ENCODE data around the gene ST7. TPM values are rescaled to one million over a fixed set of nuclear protein-coding genes. Genes with fewer than 3 reads are reported as not detected.

The ST7 gene
- polyA plus RNA-seq, 1 donor from 2014 or later = 76.8 TPM

DNA sequence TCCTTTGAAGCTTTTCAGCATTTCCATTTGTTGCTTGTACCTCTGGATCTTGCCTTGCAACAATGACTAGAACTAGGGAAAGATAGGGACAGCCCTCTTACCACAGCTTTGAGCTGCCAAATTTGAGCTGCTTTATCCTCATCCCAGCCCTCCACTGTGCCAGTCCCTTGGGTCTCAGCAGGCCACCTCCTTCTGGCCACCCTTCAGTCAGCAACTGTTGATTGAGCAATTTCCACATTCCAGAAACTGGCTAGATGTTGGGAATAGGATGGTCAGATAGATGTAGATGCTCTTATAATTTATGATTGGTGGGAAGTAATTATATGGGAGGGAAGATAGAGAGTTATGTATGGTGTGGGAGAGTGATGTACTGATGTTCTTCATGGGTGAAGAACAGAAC, 100.1 kb downstream of the ST7 start:
- no peak overlapping the region for H3K27ac ChIP-seq (ENCODE audit: low read length)
- H2AFZ ChIP-seq (ENCODE audit: low read depth, low read length) = no peak overlapping the region
- no peak overlapping the region for H3K4me2 ChIP-seq (ENCODE audit: low read length)
- peaks cover 44% of the 10 kb centered on the region for H3K79me2 ChIP-seq (replicated peaks; ENCODE audit: insufficient read depth, low read length)
- peaks cover 14% of the 10 kb centered on the region for H4K20me1 ChIP-seq (ENCODE audit: insufficient read depth)
- no peaks in the 10 kb centered on the region for H3F3A ChIP-seq (ENCODE audit: insufficient read depth, low read length, poor library complexity, severe bottlenecking)
- no peaks in the 10 kb centered on the region for H3K9me3 ChIP-seq (ENCODE audit: low read length)
- peaks cover 6% of the 10 kb centered on the region for H3K36me3 ChIP-seq (ENCODE audit: insufficient read depth, low read length)
- no peak overlapping the region for H3K9ac ChIP-seq (ENCODE audit: low read length)
- no peaks in the 10 kb centered on the region for H3K27me3 ChIP-seq (ENCODE audit: insufficient read depth, low read depth, low read length)
- H3K9me2 ChIP-seq (ENCODE audit: insufficient read depth, low read length) = no peaks in the 10 kb centered on the region
- H3K4me3 ChIP-seq (ENCODE audit: low read length) = no peak overlapping the region
- TF ChIP-seq EP300 (conservative IDR thresholded peaks at IDR 0.05; ENCODE audit: poor library complexity, severe bottlenecking) = no peak
- TF ChIP-seq RAD21 (conservative IDR thresholded peaks at IDR 0.05) = no peak

- H3K36me3 ChIP-seq (ENCODE audit: insufficient read depth, low read length) = no peaks in the 10 kb centered on the region
- no peak overlapping the region for H2AFZ ChIP-seq (ENCODE audit: low read depth, low read length)
- H3K4me3 ChIP-seq (ENCODE audit: low read length) = no peak overlapping the region
- peaks cover 60% of the 10 kb centered on the region for H3K79me2 ChIP-seq (replicated peaks; ENCODE audit: insufficient read depth, low read length)
- H3F3A ChIP-seq (ENCODE audit: insufficient read depth, low read length, poor library complexity, severe bottlenecking) = no peaks in the 10 kb centered on the region
- no peak overlapping the region for H3K27ac ChIP-seq (ENCODE audit: low read length)
- TF ChIP-seq CTCF (IDR thresholded peaks at IDR 0.05; ENCODE audit: poor library complexity, severe bottlenecking) = no peak
- TF ChIP-seq TAF1 (IDR thresholded peaks at IDR 0.05; ENCODE audit: low read depth) = no peak
- TF ChIP-seq, protein P1, sequence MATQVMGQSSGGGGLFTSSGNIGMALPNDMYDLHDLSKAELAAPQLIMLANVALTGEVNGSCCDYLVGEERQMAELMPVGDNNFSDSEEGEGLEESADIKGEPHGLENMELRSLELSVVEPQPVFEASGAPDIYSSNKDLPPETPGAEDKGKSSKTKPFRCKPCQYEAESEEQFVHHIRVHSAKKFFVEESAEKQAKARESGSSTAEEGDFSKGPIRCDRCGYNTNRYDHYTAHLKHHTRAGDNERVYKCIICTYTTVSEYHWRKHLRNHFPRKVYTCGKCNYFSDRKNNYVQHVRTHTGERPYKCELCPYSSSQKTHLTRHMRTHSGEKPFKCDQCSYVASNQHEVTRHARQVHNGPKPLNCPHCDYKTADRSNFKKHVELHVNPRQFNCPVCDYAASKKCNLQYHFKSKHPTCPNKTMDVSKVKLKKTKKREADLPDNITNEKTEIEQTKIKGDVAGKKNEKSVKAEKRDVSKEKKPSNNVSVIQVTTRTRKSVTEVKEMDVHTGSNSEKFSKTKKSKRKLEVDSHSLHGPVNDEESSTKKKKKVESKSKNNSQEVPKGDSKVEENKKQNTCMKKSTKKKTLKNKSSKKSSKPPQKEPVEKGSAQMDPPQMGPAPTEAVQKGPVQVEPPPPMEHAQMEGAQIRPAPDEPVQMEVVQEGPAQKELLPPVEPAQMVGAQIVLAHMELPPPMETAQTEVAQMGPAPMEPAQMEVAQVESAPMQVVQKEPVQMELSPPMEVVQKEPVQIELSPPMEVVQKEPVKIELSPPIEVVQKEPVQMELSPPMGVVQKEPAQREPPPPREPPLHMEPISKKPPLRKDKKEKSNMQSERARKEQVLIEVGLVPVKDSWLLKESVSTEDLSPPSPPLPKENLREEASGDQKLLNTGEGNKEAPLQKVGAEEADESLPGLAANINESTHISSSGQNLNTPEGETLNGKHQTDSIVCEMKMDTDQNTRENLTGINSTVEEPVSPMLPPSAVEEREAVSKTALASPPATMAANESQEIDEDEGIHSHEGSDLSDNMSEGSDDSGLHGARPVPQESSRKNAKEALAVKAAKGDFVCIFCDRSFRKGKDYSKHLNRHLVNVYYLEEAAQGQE (IDR thresholded peaks at IDR 0.05; ENCODE audit: borderline replicate concordance) = no peak
- no peak for TF ChIP-seq SMC3 (conservative IDR thresholded peaks at IDR 0.05; ENCODE audit: poor library complexity)
- no peak for TF ChIP-seq POLR2AphosphoS5 (IDR thresholded peaks at IDR 0.05)
- no peak for TF ChIP-seq MXI1 (conservative IDR thresholded peaks at IDR 0.05; ENCODE audit: poor library complexity, severe bottlenecking)
- no peak for TF ChIP-seq RAD21 (conservative IDR thresholded peaks at IDR 0.05)
- TF ChIP-seq EP300 (conservative IDR thresholded peaks at IDR 0.05; ENCODE audit: poor library complexity, severe bottlenecking) = no peak
- no peak for TF ChIP-seq EZH2 (IDR thresholded peaks at IDR 0.05; ENCODE audit: borderline replicate concordance, insufficient read depth, low read length, poor library complexity, severe bottlenecking)
- peaks cover 14% of the 10 kb centered on the region for H4K20me1 ChIP-seq (ENCODE audit: insufficient read depth)
- no peak overlapping the region for H3K9ac ChIP-seq (ENCODE audit: low read length)
- no peaks in the 10 kb centered on the region for H3K27me3 ChIP-seq (ENCODE audit: insufficient read depth, low read depth, low read length)
- H3K9me2 ChIP-seq (ENCODE audit: insufficient read depth, low read length) = no peaks in the 10 kb centered on the region
- no peak overlapping the region for H3K4me2 ChIP-seq (ENCODE audit: low read length)
- no peaks in the 10 kb centered on the region for H3K9me3 ChIP-seq (ENCODE audit: low read length)
Measured at GRCh38 chr7:117061751-117062150, 108.5 kb downstream of the ST7 start.

DNA sequence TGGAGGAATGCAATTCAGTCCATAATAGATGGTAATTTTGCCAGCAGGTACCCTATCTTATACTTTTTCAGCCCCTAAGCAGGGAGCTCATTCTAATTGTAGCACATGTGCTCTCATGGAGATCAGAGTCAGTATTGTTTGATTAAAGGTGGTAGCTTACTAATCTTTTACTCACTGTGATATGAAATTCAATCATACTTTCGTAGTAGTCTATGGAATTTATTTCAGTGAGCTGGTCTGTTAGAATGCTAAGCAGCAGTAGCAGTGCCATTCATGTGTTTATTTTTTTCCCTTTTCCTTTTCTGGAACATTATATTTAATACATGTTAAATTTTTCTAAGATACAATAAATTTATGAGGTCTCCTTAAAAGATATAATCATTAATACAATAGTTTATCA, 109.0 kb downstream of the ST7 start:
- no peak for TF ChIP-seq EZH2 (IDR thresholded peaks at IDR 0.05; ENCODE audit: borderline replicate concordance, insufficient read depth, low read length, poor library complexity, severe bottlenecking)
- no peak for TF ChIP-seq TAF1 (IDR thresholded peaks at IDR 0.05; ENCODE audit: low read depth)
- TF ChIP-seq POLR2AphosphoS5 (IDR thresholded peaks at IDR 0.05) = no peak
- no peak for TF ChIP-seq MXI1 (conservative IDR thresholded peaks at IDR 0.05; ENCODE audit: poor library complexity, severe bottlenecking)
- no peak for TF ChIP-seq SMC3 (conservative IDR thresholded peaks at IDR 0.05; ENCODE audit: poor library complexity)
- Histone ChIP-seq H3K9me3 (ENCODE audit: low read length) (no peaks in the 10 kb centered on the region), H3K36me3 (ENCODE audit: insufficient read depth, low read length) (no peaks in the 10 kb centered on the region), H3K4me3 (ENCODE audit: low read length) (no peak overlapping the region), H3K4me2 (ENCODE audit: low read length) (no peak overlapping the region), H4K20me1 (ENCODE audit: insufficient read depth) (peaks cover 17% of the 10 kb centered on the region), H3F3A (ENCODE audit: insufficient read depth, low read length, poor library complexity, severe bottlenecking) (no peaks in the 10 kb centered on the region), H3K79me2 (replicated peaks; ENCODE audit: insufficient read depth, low read length) (peaks cover 63% of the 10 kb centered on the region), H3K9me2 (ENCODE audit: insufficient read depth, low read length) (no peaks in the 10 kb centered on the region), H3K27ac (ENCODE audit: low read length) (no peak overlapping the region), H3K9ac (ENCODE audit: low read length) (no peak overlapping the region), H3K27me3 (ENCODE audit: insufficient read depth, low read depth, low read length) (no peaks in the 10 kb centered on the region), H2AFZ (ENCODE audit: low read depth, low read length) (no peak overlapping the region)
